HG03469 (cell line): Measurements from ENCODE around the gene SGCD.

Source experiments
- ATAC-seq: cut with Tn5 transposase; IDR thresholded peaks from one replicate; pipeline ENCODE4 v1.9.1; 2021; ENCODE audit warnings: mild to moderate bottlenecking, moderate library complexity, moderate number of reproducible peaks; ENCODE audit not compliant: unreplicated experiment

Gene SGCD

DNA sequence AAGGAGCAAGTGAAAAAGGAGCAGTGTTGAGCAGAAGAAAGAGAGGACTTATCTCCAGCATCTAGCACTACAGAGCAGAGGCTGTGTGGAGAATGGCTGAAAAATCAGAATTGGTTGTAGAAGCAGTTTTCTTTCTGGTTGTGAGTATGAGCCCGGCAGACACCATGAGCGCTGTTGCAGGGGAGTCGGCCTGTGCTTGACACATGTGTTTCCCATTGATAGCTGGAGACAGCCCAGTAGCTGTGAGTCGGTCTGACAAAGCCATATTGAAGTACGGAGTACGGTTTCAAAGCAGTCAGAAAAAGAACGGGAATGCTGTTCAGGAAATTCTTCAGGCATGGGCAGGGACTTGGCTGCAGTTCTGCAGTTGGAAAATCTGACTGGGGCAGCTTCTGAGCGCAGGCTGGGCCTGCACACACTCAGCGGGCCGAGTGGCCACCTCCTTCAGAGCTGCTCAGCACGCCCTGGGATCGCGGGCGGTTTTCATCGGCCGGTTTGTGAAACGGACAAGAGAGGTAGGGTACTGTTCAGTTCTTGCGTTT lies at the start of gene SGCD:
Gene SGCD, plus strand, starts transcription at position 447 of the 542 bp plus-strand sequence.
- no peak for ATAC-seq

DNA sequence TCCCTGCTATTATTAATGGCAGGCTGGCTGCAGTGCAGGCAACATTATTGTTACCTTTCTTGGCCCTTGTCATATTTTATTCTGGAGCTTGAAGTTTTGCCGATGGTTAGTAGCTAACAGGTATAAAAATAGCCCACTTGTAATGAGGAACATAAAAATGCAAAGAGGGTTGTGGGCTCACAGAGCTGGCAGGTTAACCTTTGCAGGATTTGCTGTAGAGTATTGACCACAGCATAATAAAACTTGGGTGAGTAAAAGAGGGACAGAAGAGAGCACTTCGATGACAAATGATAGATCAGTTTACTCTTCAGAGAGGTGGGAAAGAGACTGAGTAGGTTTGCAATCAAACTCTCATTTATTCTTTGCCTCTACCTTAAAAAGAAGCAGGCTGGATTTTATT lies 49.7 kb upstream of the SGCD start:
- no peak for ATAC-seq

DNA sequence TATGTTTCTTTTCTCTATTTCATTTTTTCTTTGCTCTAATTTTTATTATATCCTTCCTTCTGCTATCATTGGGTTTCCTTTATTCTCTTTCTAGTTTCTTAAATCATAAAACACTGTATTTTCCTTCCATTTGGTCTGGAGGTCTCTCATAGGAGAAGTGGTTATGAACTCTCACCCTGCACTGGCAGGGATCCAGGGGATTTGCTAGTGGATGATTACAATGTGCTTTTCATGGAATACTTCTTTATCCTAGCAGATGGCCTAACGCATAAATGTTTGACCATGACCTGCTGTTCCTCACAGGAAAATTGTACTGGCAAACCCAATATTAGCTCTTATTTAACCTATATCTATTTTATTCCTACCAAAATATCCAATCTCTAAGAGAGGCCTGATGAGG lies 31.5 kb upstream of the SGCD start:
- ATAC-seq: no peak

DNA sequence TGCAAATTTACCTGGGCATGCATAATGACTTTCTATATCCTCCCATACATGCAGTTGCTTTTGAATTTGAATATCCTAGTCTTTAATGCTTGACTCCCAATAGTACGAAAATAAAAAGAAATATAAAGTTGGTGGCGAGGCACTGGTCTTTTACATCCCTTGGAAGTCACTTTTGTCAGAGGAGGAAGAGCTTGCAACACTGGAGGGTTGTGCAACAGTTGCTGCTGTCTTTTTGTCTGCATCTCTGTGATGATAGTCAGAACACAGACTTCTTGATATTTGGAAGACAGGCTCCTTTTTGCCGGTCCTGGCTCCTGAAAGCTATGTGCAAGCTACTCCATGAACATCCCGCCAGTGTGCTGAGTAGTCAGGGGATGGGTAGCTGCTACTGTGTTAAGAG lies 16.8 kb upstream of the SGCD start:
- no peak for ATAC-seq

DNA sequence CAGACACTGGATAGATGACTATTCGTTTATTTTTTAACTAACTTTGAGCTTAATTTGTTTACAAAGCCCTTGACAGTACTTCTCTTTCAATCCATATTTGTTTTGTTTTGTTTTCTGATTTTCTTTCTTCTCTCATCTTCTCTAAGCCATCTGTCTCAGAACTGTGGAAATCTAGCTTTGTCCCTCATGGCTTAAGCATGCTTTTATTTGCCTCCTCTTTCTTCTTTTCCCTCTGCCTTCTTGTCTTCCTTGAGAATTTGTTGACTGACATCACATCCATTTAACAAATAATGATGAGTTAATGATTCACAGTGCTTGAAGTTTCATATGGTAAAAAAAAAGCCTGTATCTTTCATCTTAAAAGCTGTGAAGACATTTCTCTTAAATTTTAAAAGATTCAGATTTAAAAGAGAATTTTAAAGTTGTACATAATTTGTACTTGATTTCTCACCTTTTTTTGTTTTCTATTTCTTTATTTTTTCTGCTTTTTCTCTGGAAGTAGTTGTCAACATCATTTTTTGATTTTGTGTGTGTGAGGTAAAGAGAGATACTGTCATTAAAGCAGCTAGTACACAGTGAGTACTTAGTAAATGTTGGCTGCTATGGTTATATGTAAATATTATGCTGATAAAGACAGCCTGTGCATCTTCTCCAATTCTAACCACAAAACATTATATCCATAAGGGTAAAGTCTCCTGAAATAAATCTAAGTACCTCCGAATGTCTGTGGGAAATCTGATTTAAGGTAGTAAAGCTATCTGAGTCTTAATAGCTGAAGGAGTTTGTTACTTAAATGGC lies 13.9 kb upstream of the SGCD start:
- no peak for ATAC-seq

DNA sequence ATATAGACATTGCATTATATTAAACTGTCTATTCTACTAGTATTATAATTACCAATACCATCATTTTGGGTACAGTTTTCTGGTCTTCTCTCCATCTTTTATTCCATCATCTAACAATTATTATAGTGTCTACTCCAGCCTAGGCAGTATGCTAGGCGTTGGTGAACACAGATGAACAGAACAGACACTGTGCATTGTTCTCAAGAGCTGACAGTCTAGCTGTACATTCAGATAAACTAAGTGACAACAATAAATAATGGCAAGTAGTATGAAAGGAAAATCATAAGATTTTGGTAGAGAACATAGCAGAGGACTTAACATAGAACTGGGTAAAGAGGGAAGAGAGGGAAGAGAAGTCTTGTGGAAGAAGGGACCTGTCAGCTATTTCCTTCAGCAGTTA lies 12.5 kb upstream of the SGCD start:
- ATAC-seq: no peak

DNA sequence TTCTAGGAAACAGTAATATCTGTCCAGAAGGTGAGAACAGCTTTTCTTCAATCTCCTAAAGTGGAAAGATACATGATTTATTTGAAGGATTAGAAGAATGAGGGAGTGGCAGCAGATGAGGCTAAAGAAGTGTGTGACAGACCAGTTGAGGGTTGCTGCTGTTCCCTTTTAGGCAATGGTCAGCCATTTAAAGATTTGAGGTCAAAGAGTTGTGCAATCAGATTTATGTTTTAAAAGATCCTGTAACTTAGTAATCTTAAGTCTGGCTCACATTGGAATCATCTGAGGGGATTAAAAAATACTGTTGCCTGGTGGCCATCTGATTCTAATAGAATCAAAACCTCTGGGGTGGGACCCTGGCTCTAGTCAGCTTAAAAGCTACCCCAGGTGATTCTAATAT lies 4.3 kb upstream of the SGCD start:
- ATAC-seq: no peak

DNA sequence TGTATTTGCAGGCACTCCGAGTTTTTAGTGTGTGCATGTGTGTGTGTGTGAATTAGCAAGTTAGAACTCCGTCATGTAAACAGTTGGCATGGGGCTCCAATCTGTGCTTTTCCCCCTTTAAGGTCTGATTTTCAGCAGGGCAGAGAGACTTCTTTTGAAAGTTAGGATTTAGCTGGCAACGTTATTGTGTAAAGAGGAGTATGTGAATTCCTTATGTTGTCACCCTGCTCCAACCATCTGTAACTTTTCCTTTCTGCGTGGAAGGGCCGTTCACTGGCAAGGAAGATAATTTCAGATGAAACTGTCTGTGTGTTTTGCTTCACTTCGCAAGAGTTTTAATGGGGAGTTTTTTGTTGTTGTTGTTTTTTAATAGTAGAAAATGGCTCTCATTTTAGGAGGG lies 332 bp downstream of the SGCD start:
- ATAC-seq: no peak

DNA sequence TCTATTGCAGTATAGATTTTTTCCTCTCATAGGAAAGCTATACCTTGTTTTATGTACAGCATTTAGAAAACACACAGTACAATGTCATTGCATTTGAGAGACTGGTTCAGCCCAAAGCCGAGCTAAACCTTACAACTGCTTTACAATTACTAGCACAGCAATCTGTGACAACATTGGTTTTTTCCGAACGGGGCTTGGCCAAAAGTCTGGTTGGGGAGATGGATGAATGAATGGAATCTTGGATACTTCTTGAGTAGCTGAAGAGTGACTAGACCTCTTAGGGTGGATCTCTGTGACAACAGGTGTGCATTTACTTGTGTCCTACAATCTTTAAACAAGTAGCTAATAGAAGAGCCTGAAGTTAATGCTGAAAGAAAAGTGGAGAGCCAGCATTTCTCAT lies 1.2 kb downstream of the SGCD start:
- ATAC-seq: no peak

DNA sequence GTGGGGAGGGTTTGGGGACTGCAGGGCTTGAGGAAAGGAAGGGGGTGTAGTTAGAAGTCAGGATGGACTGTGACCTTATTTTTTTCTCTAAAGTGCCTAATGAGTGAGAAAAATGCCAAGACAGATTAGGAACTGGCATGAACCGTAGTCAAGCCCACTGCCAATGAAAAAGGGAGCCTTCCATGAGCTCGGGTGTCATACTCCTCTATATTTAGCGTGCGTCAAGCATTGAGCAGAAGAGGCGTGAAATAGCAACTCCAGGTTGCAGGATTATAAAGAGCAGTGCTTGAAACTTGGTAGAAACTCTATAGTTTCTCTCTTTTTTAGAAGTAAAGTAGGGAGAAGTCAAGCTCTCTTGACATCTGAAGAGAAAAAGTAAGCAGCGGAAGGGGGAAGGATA lies 1.8 kb downstream of the SGCD start:
- no peak for ATAC-seq

DNA sequence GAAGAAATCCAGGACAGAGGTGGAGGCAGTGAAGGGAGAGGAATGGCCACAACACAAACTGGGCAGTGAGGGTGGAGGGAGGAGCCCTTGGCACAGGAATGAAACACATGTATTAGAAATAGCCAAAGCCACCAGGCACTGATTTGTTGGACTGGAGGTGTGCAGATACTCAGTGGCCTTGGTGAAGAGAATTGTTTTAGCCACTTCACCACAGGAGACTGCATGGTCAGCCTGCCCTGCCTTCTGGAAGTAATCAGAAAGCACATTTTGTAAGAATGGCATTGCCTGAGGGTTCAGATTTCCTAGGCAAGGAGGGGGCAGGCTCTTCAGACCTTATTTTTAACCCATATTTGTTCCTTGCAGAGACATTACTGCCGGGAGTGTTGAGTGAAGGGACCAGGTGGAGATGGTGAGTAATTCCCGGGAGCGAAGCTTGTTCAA lies 2.2 kb downstream of the SGCD start:
- ATAC-seq: no peak

DNA sequence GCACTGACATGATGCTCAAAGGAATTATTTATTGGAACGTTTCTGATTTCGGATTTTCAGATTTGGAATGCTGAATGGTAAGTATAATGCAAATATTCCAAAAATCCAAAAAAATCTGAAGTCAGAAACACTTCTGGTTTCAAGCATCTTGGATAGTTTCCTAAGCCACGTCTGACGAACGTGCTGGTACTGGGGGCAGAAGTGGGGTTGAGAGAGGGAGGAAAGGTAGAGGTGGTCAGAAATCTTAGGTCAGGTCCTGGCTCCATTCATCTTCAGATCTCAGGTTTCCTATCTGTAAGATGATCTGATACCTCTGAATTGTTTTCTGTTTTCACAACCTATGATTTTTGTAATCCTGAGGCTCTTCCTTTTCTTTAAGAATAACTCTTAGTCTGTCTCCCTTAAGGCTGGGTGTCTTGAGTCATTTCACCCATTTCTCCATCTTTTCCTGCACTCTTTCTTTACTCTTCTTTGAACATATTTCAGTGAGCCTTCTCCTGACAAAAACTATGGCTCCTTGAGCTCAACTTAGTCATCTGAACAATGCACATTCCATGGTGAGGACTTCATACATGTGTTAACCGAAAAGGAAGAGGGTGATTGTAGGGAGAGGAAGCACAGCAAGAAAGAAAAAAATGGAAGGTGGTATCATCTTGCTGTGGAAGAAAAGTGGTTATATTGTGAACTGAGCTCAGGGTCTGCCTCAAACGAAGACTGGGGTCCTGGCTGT lies 3.3 kb downstream of the SGCD start:
- ATAC-seq: no peak

DNA sequence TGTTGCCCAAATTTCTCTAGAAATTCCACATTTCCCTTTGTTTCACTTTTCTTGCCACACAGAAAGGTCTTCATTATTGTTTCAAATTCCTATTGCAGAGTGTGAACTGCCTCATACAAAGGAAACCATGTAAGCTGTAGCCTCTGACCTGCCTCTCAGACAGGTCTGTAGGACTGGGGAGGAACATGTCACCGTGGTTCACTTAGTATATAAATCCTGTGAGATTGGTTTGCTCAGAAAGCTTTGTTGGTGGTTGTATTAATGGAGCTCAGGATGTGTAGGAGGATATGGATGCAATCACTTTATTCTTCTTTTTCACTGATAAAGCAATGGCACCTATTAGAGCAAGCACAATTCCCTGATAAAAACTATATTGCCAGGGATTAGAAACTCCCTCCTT lies 4.2 kb downstream of the SGCD start:
- no peak for ATAC-seq

DNA sequence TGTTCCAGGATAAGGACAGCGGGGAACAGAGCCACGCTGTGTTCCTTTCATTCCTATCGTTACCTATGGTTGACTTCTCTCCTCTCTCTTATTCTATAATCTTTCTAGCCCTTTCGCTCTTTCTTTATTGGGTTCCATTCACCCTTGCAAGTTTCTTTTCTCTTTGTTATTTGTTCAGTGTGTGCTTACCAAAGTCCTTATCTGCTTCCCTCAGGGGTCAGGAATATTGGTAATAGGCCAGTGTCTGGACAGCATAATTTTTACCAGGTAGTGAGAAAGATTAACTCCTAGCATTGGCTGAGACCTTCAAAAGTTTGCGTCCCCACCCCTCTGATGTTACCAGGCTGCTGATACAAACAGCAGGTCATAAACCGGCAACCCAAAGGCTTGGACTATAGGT lies 4.9 kb downstream of the SGCD start:
- ATAC-seq: no peak

DNA sequence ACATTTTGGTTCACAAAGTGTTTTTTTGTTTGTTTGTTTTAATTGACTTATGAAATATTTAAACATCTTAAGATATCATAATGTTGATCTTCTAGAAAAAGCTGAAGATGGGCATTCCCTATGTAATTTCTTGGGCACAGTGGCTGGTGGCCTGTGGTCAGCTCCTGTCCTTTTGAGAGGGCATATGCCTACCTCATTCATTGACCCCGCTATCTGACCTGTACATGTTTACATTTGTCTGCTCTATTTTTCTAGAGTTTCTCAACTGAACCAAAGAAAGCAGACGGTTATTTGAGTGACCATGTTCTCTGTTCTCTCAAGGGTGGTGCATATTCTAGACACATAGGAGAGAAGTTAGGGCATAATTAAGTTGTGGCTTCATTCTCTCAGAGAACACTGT lies 5.3 kb downstream of the SGCD start:
- no peak for ATAC-seq

DNA sequence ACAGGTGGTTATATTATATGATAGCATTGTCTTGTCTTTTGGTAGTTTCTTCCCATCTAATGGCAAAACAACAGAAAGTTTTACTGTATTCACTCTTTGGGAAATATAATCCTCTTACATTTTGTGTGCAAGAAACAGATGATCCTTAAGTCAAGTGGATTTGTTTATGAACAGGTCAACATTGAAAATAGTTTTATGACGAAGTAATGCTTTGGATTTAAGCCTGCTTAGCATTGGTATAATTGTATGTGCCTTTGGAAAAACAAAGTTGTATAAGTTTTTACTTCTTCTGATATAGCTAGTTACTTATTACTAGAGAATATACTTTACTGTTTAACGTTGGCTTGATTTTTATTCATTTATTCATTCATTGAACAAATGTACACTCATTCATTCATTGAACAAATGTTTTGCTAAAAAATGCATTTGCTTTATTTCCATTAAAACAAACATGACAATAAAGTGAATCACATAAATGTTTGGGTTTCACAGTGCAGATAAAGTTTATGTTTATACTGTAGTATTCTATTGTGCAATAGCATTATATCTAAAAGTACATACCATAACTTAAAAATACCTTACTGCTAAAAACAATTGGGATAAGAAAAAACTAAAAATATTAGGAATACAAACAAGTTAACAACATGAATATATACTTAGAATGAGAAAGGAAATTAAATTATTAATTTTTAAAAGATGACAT lies 12.3 kb downstream of the SGCD start:
- ATAC-seq: no peak

DNA sequence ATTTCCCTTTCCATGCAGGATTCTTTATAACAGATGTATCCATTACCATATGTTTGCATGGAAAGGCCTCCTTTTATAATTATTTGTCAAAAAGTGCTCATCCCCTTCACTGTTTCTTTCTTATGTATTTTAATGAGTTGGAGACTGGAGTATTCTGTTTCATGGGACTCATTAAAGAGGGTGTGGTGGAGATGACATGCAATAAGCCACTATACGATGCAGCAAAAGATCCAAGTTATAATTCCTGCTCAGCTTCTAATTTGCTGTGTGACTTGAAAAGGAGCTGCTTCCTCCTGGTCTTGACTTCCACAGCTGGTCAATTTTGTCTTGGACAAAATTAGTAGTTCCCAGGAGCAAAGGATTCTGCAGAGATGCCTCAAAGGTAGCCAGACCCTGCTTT lies 13.9 kb downstream of the SGCD start:
- no peak for ATAC-seq

DNA sequence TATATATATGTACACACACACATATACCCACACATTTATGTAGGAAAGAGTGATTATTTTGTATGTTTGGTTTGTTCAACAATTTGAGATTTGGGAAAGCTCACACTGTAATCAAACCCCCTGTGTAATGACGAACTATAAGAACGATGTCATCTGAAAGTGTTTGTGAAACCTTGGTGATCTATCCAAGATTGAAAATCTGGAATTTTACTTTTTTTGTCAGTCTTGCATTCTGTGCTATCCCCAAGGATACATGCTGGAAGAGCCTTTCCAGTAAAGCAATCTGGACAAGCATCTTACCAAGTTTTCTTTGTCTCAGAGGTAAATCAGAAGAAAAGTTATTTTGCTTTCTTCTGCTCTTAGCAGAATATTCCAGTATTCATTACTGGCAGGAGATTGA lies 23.3 kb downstream of the SGCD start:
- no peak for ATAC-seq

DNA sequence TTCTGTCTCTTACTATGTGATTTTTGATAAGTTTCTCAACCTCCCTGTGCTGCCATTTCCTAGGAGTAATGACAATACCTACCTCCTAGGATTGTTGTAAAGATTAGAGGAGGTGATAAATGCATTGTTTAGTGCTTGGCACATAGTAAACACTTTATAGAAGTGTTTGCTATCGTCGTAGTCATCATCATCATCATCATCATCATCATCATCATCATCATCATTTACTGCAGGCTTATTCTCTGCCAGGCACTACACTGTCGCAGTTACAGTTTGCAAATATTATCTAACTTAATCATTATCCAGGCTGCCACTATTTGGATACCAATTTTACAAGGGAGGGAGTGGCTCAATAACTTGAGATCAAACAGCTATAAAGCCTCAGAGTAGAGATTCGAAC lies 24.5 kb downstream of the SGCD start:
- no peak for ATAC-seq

DNA sequence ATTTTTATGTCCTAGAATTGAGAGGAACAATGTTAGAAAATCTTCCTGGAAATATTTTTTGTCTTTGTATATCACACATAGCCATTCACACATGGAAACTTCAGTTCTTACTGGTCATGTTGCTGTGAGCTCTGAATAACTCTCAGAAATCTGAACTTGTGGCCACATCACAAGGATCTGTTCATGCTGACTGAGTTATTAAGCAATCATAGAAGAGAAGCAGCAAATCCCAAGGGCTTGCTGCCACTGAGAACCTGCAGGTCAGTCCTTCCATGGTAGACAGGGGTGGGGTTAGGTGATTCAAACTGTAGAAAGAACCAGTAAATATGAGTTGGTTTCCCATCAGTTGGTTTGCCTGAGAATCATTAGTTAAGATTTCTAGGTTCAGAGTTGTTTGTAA lies 27.6 kb downstream of the SGCD start:
- ATAC-seq: no peak

DNA sequence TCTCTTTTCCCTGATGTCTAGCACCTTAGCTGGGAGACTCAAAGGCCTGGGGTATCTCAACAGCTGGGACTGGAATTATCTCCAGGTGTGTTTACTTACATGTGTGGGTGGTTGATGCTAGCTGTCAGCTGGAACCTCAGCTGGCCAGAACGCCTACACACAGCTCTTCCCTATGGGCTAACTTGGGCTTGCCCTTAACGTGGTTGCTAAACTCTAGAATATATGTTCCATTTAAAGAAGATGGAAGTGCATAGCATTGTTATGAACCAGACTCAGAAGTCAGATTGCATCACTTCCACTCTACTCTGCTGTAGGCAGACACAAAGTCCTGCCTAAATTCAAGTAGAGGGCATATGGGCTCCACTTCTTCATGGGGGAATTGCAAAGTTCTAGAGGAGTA lies 29.3 kb downstream of the SGCD start:
- ATAC-seq: peak; percentile 61

DNA sequence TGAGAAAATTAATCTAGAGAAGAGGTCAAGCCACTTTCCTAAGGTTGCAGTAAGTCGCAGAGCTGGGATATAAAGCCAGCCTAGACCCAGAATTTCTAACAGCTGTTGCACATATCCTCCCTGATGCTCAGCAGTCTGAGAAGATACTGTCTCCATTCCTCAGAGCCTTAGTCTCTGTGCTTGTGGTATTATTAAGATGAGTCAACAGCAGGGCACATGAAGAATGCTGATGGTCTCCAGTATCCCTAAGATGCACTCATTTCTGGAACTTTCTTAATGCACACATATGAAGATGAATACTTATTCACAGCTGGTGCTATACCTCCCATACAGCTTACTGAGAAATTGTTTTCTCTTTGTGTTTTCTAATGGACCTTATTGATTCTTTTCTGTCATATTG lies 32.5 kb downstream of the SGCD start:
- ATAC-seq: peak; percentile 34
